Measurements from ENCODE around the gene SLC25A53.

SLC25A53 gene

GRCh38 chrX:104156630-104157529, at the start of gene SLC25A53:
TSS of gene SLC25A53 (minus strand) at chrX:104157009. CDS start at chrX:104105257, 51,752 bp downstream.
- peak; percentile 56 to 61 for DNase-seq (ENCODE audit: low read depth in 2 of 2)

- no peak for DNase-seq (ENCODE audit: low read depth in 2 of 2)
Observed at GRCh38 chrX:104205548-104205947, 48.7 kb upstream of the SLC25A53 start.

DNA sequence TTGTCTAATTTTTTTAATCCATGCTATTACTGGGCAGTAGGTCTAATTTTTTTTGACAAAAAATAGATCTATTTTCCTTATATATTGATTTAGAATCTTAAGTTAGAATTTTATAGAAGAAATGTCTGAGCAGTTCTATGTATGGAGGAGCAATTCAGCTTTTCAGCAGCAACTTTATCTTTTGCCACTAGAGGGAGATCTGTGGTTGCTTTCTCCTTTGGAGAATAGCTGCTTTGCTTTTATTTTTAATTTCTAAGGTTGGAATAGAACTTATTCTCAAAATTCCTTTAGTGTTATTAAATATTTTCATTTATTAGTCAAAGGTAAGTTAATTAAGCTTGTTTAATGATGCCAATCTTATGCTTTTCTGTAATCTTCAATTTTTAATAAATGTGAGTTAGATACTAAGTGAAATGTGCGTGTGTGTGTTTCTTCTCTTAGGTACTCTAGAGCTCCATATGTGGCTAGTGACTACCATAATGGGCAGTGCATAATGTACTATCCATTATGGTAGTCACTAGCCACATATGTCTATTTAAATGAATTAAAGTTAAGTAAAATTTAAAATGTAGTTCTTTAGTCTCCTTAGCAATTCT, 38.8 kb upstream of the SLC25A53 start:
- DNase-seq (ENCODE audit: low read depth in 2 of 2) = no peak

DNA sequence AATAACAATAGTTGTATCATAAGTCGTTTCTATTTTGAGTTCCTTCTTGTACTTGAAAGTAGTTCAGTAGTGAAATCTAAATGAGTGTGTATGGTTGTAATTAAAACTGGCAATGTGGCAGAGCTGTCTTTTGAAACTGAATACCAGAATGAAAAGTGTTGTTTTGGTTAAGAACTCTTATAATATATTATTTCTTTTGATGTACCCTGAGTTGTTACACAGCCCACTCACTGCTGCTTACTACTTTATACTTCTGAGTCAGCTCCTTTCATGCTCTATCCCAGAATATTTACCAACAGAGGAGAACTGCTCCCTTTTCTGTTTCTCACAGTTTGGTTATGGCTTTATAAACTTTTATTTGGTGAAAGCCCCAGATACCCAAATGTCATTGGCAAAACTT, 38.2 kb upstream of the SLC25A53 start:
- no peak for DNase-seq (ENCODE audit: low read depth in 2 of 2)

- DNase-seq (ENCODE audit: low read depth in 2 of 2) = no peak
Observed at GRCh38 chrX:104193485-104193884, 36.7 kb upstream of the SLC25A53 start.

DNA sequence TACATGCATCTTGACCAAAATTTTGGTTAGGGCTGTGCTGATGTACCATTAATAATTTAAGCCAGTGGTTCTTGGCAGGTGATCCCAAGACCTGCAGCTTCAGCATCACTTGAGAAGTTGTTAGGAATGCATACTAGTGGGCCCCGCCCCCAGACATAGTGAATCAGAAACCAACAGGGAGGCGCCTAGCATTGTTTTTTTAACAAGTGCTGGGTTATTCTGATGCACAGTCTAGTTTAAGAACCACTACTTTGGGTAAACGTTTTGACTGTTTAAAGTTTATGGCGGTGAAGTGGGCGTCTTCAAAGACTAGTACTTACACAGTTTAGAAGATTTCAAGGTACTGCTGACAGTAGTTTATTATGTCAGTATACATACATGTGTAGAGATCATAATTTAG, 33.0 kb upstream of the SLC25A53 start:
- no peak for DNase-seq (ENCODE audit: low read depth in 2 of 2)

GRCh38 chrX:104187931-104188330, 31.1 kb upstream of the SLC25A53 start:
- DNase-seq (ENCODE audit: low read depth in 2 of 2) = no peak

DNA sequence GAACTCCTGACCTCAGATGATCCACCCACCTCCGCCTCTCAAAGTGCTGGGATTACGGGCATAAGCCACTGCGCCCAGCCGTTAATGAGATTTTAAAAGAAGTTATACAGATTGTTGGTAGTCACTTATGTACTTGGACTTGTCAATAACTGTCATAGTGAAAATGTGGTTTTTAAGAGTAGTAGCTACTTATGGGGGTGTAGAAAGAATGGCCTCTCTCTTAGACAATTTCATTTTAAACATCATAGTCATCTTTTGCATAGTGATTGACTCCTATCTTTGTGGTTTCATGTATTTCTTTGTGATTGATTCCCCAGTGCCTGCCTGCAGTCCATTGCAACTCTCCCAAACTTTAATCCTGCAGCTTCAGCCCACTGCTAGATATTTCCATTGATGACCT, 26.9 kb upstream of the SLC25A53 start:
- no peak for DNase-seq (ENCODE audit: low read depth in 2 of 2)

- DNase-seq (ENCODE audit: low read depth in 2 of 2) = no peak
Observed at GRCh38 chrX:104173841-104174240, 17.0 kb upstream of the SLC25A53 start.

DNA sequence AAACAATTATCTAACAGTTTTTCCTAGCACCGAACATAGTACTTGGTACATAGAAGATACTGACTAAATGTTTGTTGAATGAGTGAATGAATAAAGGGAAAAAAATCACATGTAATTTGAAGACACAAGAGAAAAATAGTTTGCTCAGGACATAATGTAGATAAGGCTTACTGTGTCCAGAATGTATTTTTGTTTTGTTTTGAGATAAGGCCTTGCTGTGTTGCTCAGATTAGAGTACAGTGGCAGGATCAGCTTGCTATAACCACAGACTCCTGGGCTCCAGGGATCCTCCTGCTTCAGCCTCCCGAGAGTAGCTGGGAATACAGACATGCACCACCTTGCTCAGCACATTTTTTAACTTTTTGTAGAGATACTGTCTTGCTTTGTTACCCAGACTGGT, 16.0 kb upstream of the SLC25A53 start:
- no peak for DNase-seq (ENCODE audit: low read depth in 2 of 2)

DNA sequence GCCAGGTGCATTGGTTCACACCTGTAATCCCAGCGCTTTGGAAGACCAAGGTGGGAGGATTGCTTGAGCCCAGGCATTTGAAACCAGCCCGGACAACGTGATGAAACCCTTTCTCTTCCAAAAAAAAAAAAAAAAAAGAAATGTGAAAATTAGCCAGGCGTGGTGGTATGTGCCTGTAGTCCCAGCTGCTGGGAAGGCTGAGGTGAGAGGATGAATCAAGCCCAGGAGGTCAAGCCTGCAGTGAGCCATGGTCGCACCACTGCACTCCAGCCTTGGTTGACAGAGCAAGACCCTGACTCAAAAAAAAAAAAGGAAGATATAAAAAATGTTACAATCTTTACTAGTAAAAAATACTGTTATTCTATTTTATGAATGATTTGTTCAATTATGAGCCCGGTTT, 15.3 kb upstream of the SLC25A53 start:
- DNase-seq (ENCODE audit: low read depth in 2 of 2) = no peak

GRCh38 chrX:104168127-104168526, 11.3 kb upstream of the SLC25A53 start:
- no peak for DNase-seq (ENCODE audit: low read depth in 2 of 2)

GRCh38 chrX:104166735-104167436, 10.1 kb upstream of the SLC25A53 start:
- DNase-seq (ENCODE audit: low read depth in 2 of 2) = no peak

DNA sequence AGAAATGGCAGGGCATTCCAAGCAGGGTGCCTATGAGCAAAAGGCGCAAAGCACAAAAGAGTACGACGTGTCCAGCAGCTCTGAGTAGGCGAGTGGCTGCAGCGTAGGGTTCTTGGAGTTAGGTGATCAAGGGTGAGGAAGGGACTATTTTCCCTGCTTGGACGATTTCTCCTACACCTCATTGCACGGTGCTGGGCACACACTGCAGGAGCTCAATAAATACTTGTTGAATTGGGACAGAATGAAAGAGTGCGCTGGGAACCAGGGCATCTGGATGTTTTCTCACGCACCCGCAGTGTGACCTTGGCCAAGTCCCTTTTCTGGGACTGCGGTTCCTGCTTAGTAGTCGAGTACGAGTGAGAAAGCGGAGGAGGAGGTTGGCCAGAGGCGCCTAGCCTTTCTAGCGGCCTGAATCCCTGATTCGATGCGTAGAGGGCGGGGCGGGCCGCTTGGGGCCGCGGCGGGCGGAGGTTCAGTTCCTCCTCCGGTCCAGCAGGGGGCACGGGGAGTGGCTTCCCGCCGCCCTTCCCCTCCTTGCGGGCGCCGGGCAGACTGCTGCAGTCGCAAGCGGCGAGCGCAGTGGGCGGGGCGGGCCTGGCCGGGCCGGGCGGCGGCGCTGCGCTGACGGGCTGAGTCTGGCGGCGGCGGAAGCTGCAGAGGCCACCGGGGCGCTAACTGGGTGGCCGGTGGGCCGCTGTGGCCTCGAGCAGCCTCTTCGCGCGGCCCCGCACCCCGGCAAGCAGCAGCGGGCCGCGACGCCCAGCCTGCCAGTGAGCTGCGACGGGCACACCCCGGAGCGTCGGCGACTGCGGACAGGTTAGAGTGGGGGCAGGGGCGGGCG, 9.3 kb upstream of the SLC25A53 start, which contains the start of gene FAM199X:
Gene FAM199X (plus strand): TSS at position 560 of the 841 bp plus-strand sequence. CDS start 333 bp downstream, outside the sequence.
- peak; percentile 54 to 78 for DNase-seq (ENCODE audit: low read depth in 2 of 2)

DNA sequence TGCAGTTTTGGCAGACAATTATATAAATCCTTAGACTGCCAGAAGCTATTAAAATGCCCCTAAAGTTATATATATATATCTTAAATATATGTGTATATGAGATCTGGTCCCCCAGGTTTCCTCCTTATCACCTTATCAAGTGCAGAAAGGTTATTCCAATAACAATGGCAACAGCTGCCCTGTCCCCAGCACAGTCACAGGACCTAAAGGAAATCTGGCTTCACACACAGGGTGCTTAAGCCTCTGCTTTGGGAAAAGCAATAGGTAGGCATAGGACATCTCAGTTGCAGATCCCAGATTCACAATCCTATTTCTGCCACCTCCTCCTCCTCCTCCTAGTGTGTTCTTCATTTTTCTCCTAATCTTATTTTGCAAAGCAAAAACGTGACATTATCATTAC, 5.8 kb downstream of the SLC25A53 start:
- DNase-seq (ENCODE audit: low read depth in 2 of 2) = no peak

- no peak for DNase-seq (ENCODE audit: low read depth in 2 of 2)
Observed at GRCh38 chrX:104141087-104141760, 15.6 kb downstream of the SLC25A53 start.

- DNase-seq (ENCODE audit: low read depth in 2 of 2) = no peak
Observed at GRCh38 chrX:104137496-104137895, 19.3 kb downstream of the SLC25A53 start.

GRCh38 chrX:104136241-104137019, 20.4 kb downstream of the SLC25A53 start:
- peak; percentile 12 to 21 for DNase-seq (ENCODE audit: low read depth in 2 of 2)

DNA sequence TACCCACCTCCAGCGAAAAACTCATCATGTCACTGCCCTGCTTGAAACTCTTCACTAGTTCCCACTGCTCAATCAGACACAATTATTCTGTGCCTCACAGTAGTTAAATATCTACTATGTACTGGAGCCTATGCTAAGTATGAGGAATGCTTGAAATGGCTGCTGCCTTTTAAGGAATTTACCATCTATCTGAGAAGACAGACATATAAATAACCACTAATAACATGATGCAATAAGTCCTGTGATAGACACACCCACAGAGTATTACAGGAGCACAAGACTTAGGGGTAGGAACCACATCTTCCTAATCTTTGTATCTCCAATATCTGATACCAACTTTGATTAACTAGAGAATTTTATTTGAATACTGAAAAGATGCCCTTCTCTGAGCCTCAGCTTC, 21.1 kb downstream of the SLC25A53 start:
- DNase-seq (ENCODE audit: low read depth in 2 of 2) = no peak

- DNase-seq (ENCODE audit: low read depth in 2 of 2) = no peak
Observed at GRCh38 chrX:104134583-104135261, 22.1 kb downstream of the SLC25A53 start.
